B cell (primary cell): ENCODE results near the gene UGT1A7.

Experiments used
- CTCF ChIP-seq: fragments of 200-600 bp; IDR thresholded peaks from one replicate; pipeline ENCODE4 v1.8.0; 2022; ENCODE audit warnings: antibody characterized with exemption, mild to moderate bottlenecking
- EZH2 ChIP-seq: IDR thresholded peaks from 2 replicates; pipeline ENCODE4 v1.6.1; 2012; ENCODE audit warnings: borderline replicate concordance, low read depth, mild to moderate bottlenecking, moderate library complexity, low read length; ENCODE audit not compliant: insufficient read depth, poor library complexity, severe bottlenecking

- no peak for TF ChIP-seq CTCF
- no peak for TF ChIP-seq EZH2
These were observed 114.6 kb downstream of the UGT1A7 start for GRCh38 chr2:233796254-233796653.
